Measurements from ENCODE around the gene RFC3.

RFC3 gene

DNA sequence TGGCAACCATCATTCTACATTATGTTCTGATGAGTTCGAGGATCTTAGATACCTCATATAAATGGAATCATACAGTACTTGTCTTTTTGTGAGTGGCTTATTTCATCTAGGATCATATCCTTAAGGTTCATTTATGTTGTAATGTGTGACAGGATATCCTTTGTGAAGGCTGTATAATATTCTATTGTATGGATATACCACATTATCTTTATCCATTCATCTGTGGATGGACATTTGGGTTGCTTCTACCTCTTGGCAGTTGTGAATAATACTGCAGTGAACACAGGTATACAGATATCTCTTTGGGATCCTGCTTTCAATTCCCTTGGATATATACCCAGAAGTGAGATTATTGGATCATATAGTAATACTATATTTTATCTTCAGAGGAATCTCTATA lies 33.2 kb upstream of the RFC3 start:
- H3K4me1 ChIP-seq (ENCODE audit: insufficient read depth, low read length): peaks cover 22% of the 10 kb centered on the region
- H3K27ac ChIP-seq (ENCODE audit: low read length): no peak overlapping the region
- no peak for TF ChIP-seq EZH2 (IDR thresholded peaks at IDR 0.05; ENCODE audit: borderline replicate concordance, low read depth, low read length, severe bottlenecking)
- TF ChIP-seq CTCF (IDR thresholded peaks at IDR 0.05; ENCODE audit: borderline replicate concordance, extremely low read depth, low read length, poor library complexity, severe bottlenecking): no peak
- H3K4me2 ChIP-seq (ENCODE audit: insufficient read depth, low read length): no peak overlapping the region
- H3K9ac ChIP-seq (ENCODE audit: low read depth, low read length): no peak overlapping the region
- H3K27me3 ChIP-seq (ENCODE audit: insufficient read depth, low read length, poor library complexity): no peaks in the 10 kb centered on the region
- DNase-seq: no peak
- no peak overlapping the region for H2AFZ ChIP-seq (ENCODE audit: low read depth, low read length)
- H3K79me2 ChIP-seq (ENCODE audit: insufficient read depth, low read length): no peaks in the 10 kb centered on the region
- H3K9me3 ChIP-seq (ENCODE audit: insufficient read depth, low read length, severe bottlenecking): peaks cover 2% of the 10 kb centered on the region
- H3K36me3 ChIP-seq (ENCODE audit: insufficient read depth, low read length): no peaks in the 10 kb centered on the region
- H4K20me1 ChIP-seq (ENCODE audit: insufficient read depth, low read length): no peaks in the 10 kb centered on the region
- no peak overlapping the region for H3K4me3 ChIP-seq (ENCODE audit: low read depth in 1 of 2, low read length in 2 of 2)
- no peak for ATAC-seq (ENCODE audit: insufficient read depth, low read depth)

- Histone ChIP-seq H3K27ac (ENCODE audit: low read length) (no peak overlapping the region), H3K4me2 (ENCODE audit: insufficient read depth, low read length) (no peak overlapping the region), H2AFZ (ENCODE audit: low read depth, low read length) (no peak overlapping the region), H3K4me3 (ENCODE audit: low read depth in 1 of 2, low read length in 2 of 2) (no peak overlapping the region), H3K36me3 (ENCODE audit: insufficient read depth, low read length) (no peaks in the 10 kb centered on the region), H3K9me3 (ENCODE audit: insufficient read depth, low read length, severe bottlenecking) (peaks cover 2% of the 10 kb centered on the region), H4K20me1 (ENCODE audit: insufficient read depth, low read length) (no peaks in the 10 kb centered on the region), H3K9ac (ENCODE audit: low read depth, low read length) (no peak overlapping the region), H3K4me1 (ENCODE audit: insufficient read depth, low read length) (peaks cover 22% of the 10 kb centered on the region), H3K27me3 (ENCODE audit: insufficient read depth, low read length, poor library complexity) (no peaks in the 10 kb centered on the region), H3K79me2 (ENCODE audit: insufficient read depth, low read length) (no peaks in the 10 kb centered on the region)
- DNase-seq: no peak
- no peak for ATAC-seq (ENCODE audit: insufficient read depth, low read depth)
- TF ChIP-seq EZH2 (IDR thresholded peaks at IDR 0.05; ENCODE audit: borderline replicate concordance, low read depth, low read length, severe bottlenecking) (no peak), CTCF (IDR thresholded peaks at IDR 0.05; ENCODE audit: borderline replicate concordance, extremely low read depth, low read length, poor library complexity, severe bottlenecking) (no peak)
Measured at GRCh38 chr13:33785384-33785783, 32.6 kb upstream of the RFC3 start.

DNA sequence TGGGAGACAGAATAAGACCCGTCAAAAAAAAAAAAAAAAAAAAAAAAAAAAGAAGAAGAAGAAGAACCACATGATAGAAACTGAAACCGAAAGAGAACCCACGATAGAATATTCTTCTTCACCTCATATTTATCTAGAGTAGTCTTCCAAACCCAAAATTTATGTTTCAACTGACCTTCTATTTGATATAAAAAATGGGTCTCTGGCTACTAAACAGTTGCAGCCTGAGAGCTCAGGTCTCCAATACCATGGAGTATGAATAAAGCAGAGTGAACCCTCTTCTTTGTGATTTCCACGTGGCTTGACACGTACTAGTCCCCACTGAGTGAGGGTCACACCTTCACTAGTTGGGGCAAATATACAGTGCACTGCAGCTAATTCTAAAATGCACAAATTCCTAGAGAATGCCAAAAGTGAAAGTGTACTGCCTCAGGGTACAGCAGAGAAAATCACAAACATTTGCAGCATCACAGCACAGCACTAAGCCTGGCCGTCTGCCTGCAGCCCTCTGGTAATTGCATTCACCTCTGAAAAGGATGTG lies 30.8 kb upstream of the RFC3 start:
- Histone ChIP-seq H4K20me1 (ENCODE audit: insufficient read depth, low read length) (no peaks in the 10 kb centered on the region), H3K27me3 (ENCODE audit: insufficient read depth, low read length, poor library complexity) (no peaks in the 10 kb centered on the region), H3K79me2 (ENCODE audit: insufficient read depth, low read length) (no peaks in the 10 kb centered on the region), H3K9ac (ENCODE audit: low read depth, low read length) (peak overlapping the region; percentile 69), H3K4me1 (ENCODE audit: insufficient read depth, low read length) (peaks cover 22% of the 10 kb centered on the region), H3K27ac (ENCODE audit: low read length) (peak overlapping the region; percentile 93), H3K4me2 (ENCODE audit: insufficient read depth, low read length) (peak overlapping the region; percentile 96), H2AFZ (ENCODE audit: low read depth, low read length) (peak overlapping the region; percentile 96), H3K4me3 (ENCODE audit: low read depth in 1 of 2, low read length in 2 of 2) (peak overlapping the region; percentile 29 to 69; a peak in 3 of 4 replicates), H3K9me3 (ENCODE audit: insufficient read depth, low read length, severe bottlenecking) (peaks cover 2% of the 10 kb centered on the region), H3K36me3 (ENCODE audit: insufficient read depth, low read length) (no peaks in the 10 kb centered on the region)
- TF ChIP-seq CTCF (IDR thresholded peaks at IDR 0.05; ENCODE audit: borderline replicate concordance, extremely low read depth, low read length, poor library complexity, severe bottlenecking): no peak
- TF ChIP-seq EZH2 (IDR thresholded peaks at IDR 0.05; ENCODE audit: borderline replicate concordance, low read depth, low read length, severe bottlenecking): no peak
- peak; percentile 55 for DNase-seq
- ATAC-seq (ENCODE audit: insufficient read depth, low read depth): peak; percentile 92
